ENCODE measurements around the gene TUNAR.

- TF ChIP-seq CTCF (IDR thresholded peaks at IDR 0.05; ENCODE audit: borderline replicate concordance, extremely low read depth, low read length, poor library complexity, severe bottlenecking) (no peak), EZH2 (IDR thresholded peaks at IDR 0.05; ENCODE audit: borderline replicate concordance, low read depth, low read length, severe bottlenecking) (no peak)
These were observed 81.5 kb downstream of the TUNAR start for GRCh38 chr14:95958105-95958504.
